Endothelial cell of umbilical vein (primary cell): Measurements from ENCODE around the gene NCOA6. TPM values are rescaled to one million over a fixed set of nuclear protein-coding genes. Genes with fewer than 3 reads are reported as not detected.
A peak's percentile ranks its signal among the peaks of the same experiment; 100 is the strongest.

ENCODE experiments used
- BruUV-seq: library from RNA; stranded (reverse); fragments of 400-500 nt; replicated peaks from 2 replicates; lab custom pipeline; 2021; lab: Mats Ljungman, UMichigan
- CTCF ChIA-PET: fragments of 300-600, 350-600 bp; sonication (Branson Sonifier 250); formaldehyde crosslinking; loops from one replicate; lab custom pipeline; 2021; ENCODE audit warnings: antibody characterized with exemption, inconsistent platforms; lab: Charles Lee
- POLR2A ChIA-PET: fragments of 300-600, 350-600 bp; sonication (Branson Sonifier 250); formaldehyde crosslinking; loops from one replicate; lab custom pipeline; 2021; ENCODE audit warnings: antibody characterized with exemption, inconsistent platforms; lab: Charles Lee
- DNase-seq: peaks from one replicate; pipeline ENCODE4 v3.0.0-alpha.2; 2011; ENCODE audit warnings: low read depth, low spot score
- FAIRE-seq: peaks from 2 replicates; lab custom pipeline; 2011; peaks lifted over from hg19 to GRCh38; lab: Jason Lieb, UNC
- H2AFZ ChIP-seq: 2 replicates; pipeline ENCODE4 v1.6.0; 2012; ENCODE audit warnings: low read depth, low read length, control low read depth, inconsistent platforms
- H3K27ac ChIP-seq: 2 replicates; pipeline ENCODE4 v1.5.1; 2011; ENCODE audit warnings: low read depth, mild to moderate bottlenecking, control low read depth, low read length, moderate library complexity; ENCODE audit not compliant: insufficient read depth
- H3K27me3 ChIP-seq, 2 experiments: 2 replicates each; pipeline versions ENCODE4 v1.6.0 to v1.6.1; 2011; ENCODE audit warnings: low read length in 2 of 2, mixed read lengths in 1 of 2; ENCODE audit not compliant: control insufficient read depth in 2 of 2, insufficient read depth in 2 of 2
- H3K36me3 ChIP-seq, 2 experiments: 2 replicates in 1 of 2; 3 replicates in 1 of 2; pipeline ENCODE4 v1.5.1; 2011; ENCODE audit warnings: low read length in 2 of 2, mild to moderate bottlenecking in 1 of 2, moderate library complexity in 1 of 2; ENCODE audit not compliant: control insufficient read depth in 2 of 2, insufficient read depth in 2 of 2; ENCODE audit errors: extremely low read depth in 1 of 2
- H3K4me1 ChIP-seq: 3 replicates; pipeline ENCODE4 v1.5.1; 2011; ENCODE audit warnings: mild to moderate bottlenecking, low read length; ENCODE audit not compliant: control insufficient read depth, insufficient read depth; ENCODE audit errors: extremely low read depth
- H3K4me2 ChIP-seq: 2 replicates; pipeline ENCODE4 v1.6.1; 2011; ENCODE audit warnings: low read length, control low read depth, mixed read lengths; ENCODE audit not compliant: insufficient read depth
- H3K4me3 ChIP-seq, 3 experiments: fragments of 200-600 bp in 1 of 3; sonication (generic), shearing (Covaris generic) in 1 of 3; replicated peaks in 1 of 3; 2 replicates each; pipeline ENCODE4 v1.5.1; 2011 to 2016; ENCODE audit warnings: control low read depth in 3 of 3, low read length in 3 of 3, mild to moderate bottlenecking in 2 of 3, inconsistent platforms in 1 of 3, low read depth in 1 of 3, moderate library complexity in 1 of 3; ENCODE audit not compliant: insufficient read depth in 1 of 3
- H3K79me2 ChIP-seq: 2 replicates; pipeline ENCODE4 v1.6.0; 2012; ENCODE audit warnings: low read length, inconsistent platforms; ENCODE audit not compliant: control insufficient read depth, insufficient read depth
- H3K9ac ChIP-seq: replicated peaks from 2 replicates; pipeline ENCODE3; 2011; ENCODE audit warnings: low read length, control low read depth; ENCODE audit not compliant: insufficient read depth; ENCODE audit errors: extremely low read depth
- H3K9me1 ChIP-seq: replicated peaks from 3 replicates; pipeline ENCODE4 v1.6.0; 2011; ENCODE audit warnings: mild to moderate bottlenecking, low read length; ENCODE audit not compliant: control insufficient read depth, insufficient read depth; ENCODE audit errors: extremely low read depth
- H3K9me3 ChIP-seq: replicated peaks from 2 replicates; pipeline ENCODE4 v1.5.1; 2012; ENCODE audit warnings: low read length, inconsistent platforms; ENCODE audit not compliant: control insufficient read depth, insufficient read depth
- H4K20me1 ChIP-seq: replicated peaks from 2 replicates; pipeline ENCODE3; 2011; ENCODE audit warnings: mild to moderate bottlenecking, low read length; ENCODE audit not compliant: control insufficient read depth, insufficient read depth; ENCODE audit errors: extremely low read depth
- CTCF ChIP-seq, 2 donors: IDR thresholded peaks; 1 replicate in 1 of 2; 2 replicates in 1 of 2; pipeline ENCODE4 v1.5.1; 2011; ENCODE audit warnings: low read length in 2 of 2, mild to moderate bottlenecking in 2 of 2, moderate library complexity in 2 of 2, control low read depth in 1 of 2, inconsistent platforms in 1 of 2, low read depth in 1 of 2; ENCODE audit not compliant: insufficient read depth in 1 of 2; ENCODE audit errors: extremely low read depth in 1 of 2
- EZH2 ChIP-seq: IDR thresholded peaks from 2 replicates; pipeline ENCODE4 v1.6.1; 2012; ENCODE audit warnings: borderline replicate concordance, low read depth, mild to moderate bottlenecking, moderate library complexity, low read length, inconsistent platforms; ENCODE audit not compliant: severe bottlenecking
- FOS ChIP-seq: IDR thresholded peaks from 2 replicates; pipeline ENCODE4 v1.6.1; 2011; ENCODE audit warnings: mild to moderate bottlenecking, low read length, moderate library complexity, borderline replicate concordance; ENCODE audit not compliant: insufficient read depth
- GATA2 ChIP-seq: IDR thresholded peaks from 2 replicates; pipeline ENCODE4 v1.7.0; 2011; ENCODE audit warnings: low read depth, mild to moderate bottlenecking, moderate library complexity, mixed read lengths, low read length; ENCODE audit not compliant: insufficient read length, insufficient read depth
- JUN ChIP-seq: IDR thresholded peaks from 2 replicates; pipeline ENCODE4 v1.6.1; 2011; ENCODE audit warnings: borderline replicate concordance, low read depth; ENCODE audit not compliant: insufficient read length, insufficient read depth
- MAX ChIP-seq: IDR thresholded peaks from 2 replicates; pipeline ENCODE4 v1.6.1; 2011; ENCODE audit not compliant: insufficient read depth, insufficient read length
- MYC ChIP-seq: IDR thresholded peaks from one replicate; pipeline ENCODE4 v1.6.1; 2011; ENCODE audit warnings: mild to moderate bottlenecking, low read depth, low read length
- POLR2A ChIP-seq: IDR thresholded peaks from 2 replicates; pipeline ENCODE4 v1.6.1; 2012; ENCODE audit warnings: low read depth, mild to moderate bottlenecking, control low read depth, low read length
- POLR2AphosphoS5 ChIP-seq: IDR thresholded peaks from 2 replicates; pipeline ENCODE4 v1.6.1; 2012; ENCODE audit warnings: low read depth, mild to moderate bottlenecking, control low read depth, low read length, moderate library complexity; ENCODE audit not compliant: insufficient read depth
- dilution Hi-C: fragments of 300-500 bp; cut with MboI; formaldehyde crosslinking; loops from one replicate; pipeline ENCODE4 v1.15.0; 2019; ENCODE audit warnings: low sequenced_read_pairs; ENCODE audit not compliant: extremely low pct_ligation_motif_present
- intact Hi-C: fragments of 100-400 bp; cut with micrococcal nuclease; formaldehyde crosslinking; loops from one replicate; pipeline ENCODE4 v1.10.0; 2022
- polyA plus RNA-seq, 4 experiments: library from polyadenylated mRNA; depleted of rRNA in 3 of 4; stranded (reverse) in 3 of 4; unstranded in 1 of 4; fragments of >200 nt; gene quantifications; 2 replicates each; pipeline versions ENCODE4 v1.2.1 to v1.2.3, GENCODE V29; 2011 to 2012; ENCODE audit warnings: missing spikeins in 1 of 4
- total RNA-seq: library from RNA; stranded (reverse); gene quantifications from 2 replicates; pipeline ENCODE4 v1.2.3, GENCODE V29; 2021

NCOA6 gene
- total and polyA plus RNA-seq, 2 donors (not counting 3 experiments of a cell fraction or from before 2014, with no cell fraction given), result 16.9 to 26.7 TPM

- Histone ChIP-seq H2AFZ (peak overlapping the region; percentile 69), H3K9ac (peak overlapping the region; percentile 90), H3K9me1 (no peaks in the 10 kb centered on the region), H3K4me2 (peak overlapping the region; percentile 88), H3K27ac (peak overlapping the region; percentile 6), H3K36me3 (no peaks in the 10 kb centered on the region), H3K4me3 (peak overlapping the region; percentile 66 to 81 (median 75)), H3K9me3 (no peaks in the 10 kb centered on the region), H3K79me2 (peaks cover 49% of the 10 kb centered on the region), H4K20me1 (peaks cover 2% of the 10 kb centered on the region), H3K27me3 (peaks cover 0 to 2% of the 10 kb centered on the region in 2 experiments), H3K4me1 (peaks cover 12% of the 10 kb centered on the region)
- dilution Hi-C loops (no loop called here), intact Hi-C loops (no loop called here)
- CTCF ChIA-PET, result interaction anchor here (0.8 to 1.8 kb wide), 2 partner anchors 50 to 55 kb away, joined by 3 to 6 read pairs; no protein-coding TSS in a partner anchor
- FAIRE-seq (peak; percentile 67), DNase-seq (peak; percentile 57)
- POLR2A ChIA-PET, result no interaction called here
- TF ChIP-seq GATA2 (no peak), MAX (no peak), CTCF (IDR thresholded peaks at IDR 0.05; ENCODE audit: extremely low read depth in 1 of 2, insufficient read depth in 1 of 2, low read depth in 1 of 2, low read length in 2 of 2) (no peak), MYC (no peak), POLR2A (no peak), EZH2 (no peak), JUN (no peak), FOS (no peak), POLR2AphosphoS5 (no peak)
- BruUV-seq, result no TSS peak
These were observed 1.0 kb downstream of the NCOA6 start for GRCh38 chr20:34824452-34824805.
